Liver (tissue), 9 donors: ENCODE measurements around the gene TCFL5. TPM values are rescaled to one million over a fixed set of nuclear protein-coding genes. Genes with fewer than 3 reads are reported as not detected.

Experiments
- DNase-seq: peaks from one replicate; pipeline ENCODE4 v3.0.0-alpha.2; 2017; ENCODE audit warnings: low spot score
- H3K27ac ChIP-seq, 2 donors: one replicate each; pipeline ENCODE4 v1.7.0; 2013; ENCODE audit warnings: inconsistent platforms in 2 of 2, low read length in 2 of 2, control low read depth in 1 of 2, low read depth in 1 of 2, mild to moderate bottlenecking in 1 of 2
- H3K27me3 ChIP-seq, 4 donors: one replicate each; pipeline versions ENCODE4 v1.6.1 to v1.7.0; 2013; ENCODE audit warnings: low read length in 3 of 4, inconsistent platforms in 1 of 4, mild to moderate bottlenecking in 1 of 4, moderate library complexity in 1 of 4; ENCODE audit not compliant: control insufficient read depth in 4 of 4, insufficient read depth in 4 of 4
- H3K36me3 ChIP-seq, 4 donors: one replicate each; pipeline versions ENCODE4 v1.6.1 to v1.7.0; 2013; ENCODE audit warnings: low read length in 3 of 4, mild to moderate bottlenecking in 3 of 4, low read depth in 1 of 4, moderate library complexity in 1 of 4; ENCODE audit not compliant: control insufficient read depth in 4 of 4, insufficient read depth in 3 of 4
- H3K4me1 ChIP-seq, 4 donors: one replicate each; pipeline versions ENCODE4 v1.6.1 to v1.7.0; 2013; ENCODE audit warnings: low read length in 3 of 4, mild to moderate bottlenecking in 3 of 4, moderate library complexity in 1 of 4; ENCODE audit not compliant: control insufficient read depth in 4 of 4, insufficient read depth in 4 of 4
- H3K4me3 ChIP-seq, 3 donors: one replicate each; pipeline versions ENCODE4 v1.6.1 to v1.7.0; 2013; ENCODE audit warnings: low read length in 3 of 3, control low read depth in 1 of 3, low read depth in 1 of 3, mild to moderate bottlenecking in 1 of 3
- H3K9ac ChIP-seq, 2 donors: one replicate each; pipeline ENCODE4 v1.7.0; 2013; ENCODE audit warnings: low read length in 2 of 2, mild to moderate bottlenecking in 2 of 2, moderate library complexity in 2 of 2, control low read depth in 1 of 2, low read depth in 1 of 2
- H3K9me3 ChIP-seq, 4 donors: one replicate each; pipeline versions ENCODE4 v1.6.1 to v1.7.0; 2013; ENCODE audit warnings: low read length in 3 of 4; ENCODE audit not compliant: control insufficient read depth in 4 of 4
- ATF3 ChIP-seq: IDR thresholded peaks from 2 replicates; pipeline ENCODE4 v1.6.1; 2016; ENCODE audit warnings: antibody characterized with exemption
- CTCF ChIP-seq: fragments of 150-350 bp; IDR thresholded peaks from 2 replicates; pipeline ENCODE4 v1.5.1; 2017; ENCODE audit warnings: improper control_type of control experiment, low read depth, low read length; ENCODE audit not compliant: missing input control
- EGR1 ChIP-seq, 2 donors: IDR thresholded peaks; 2 replicates each; pipeline ENCODE4 v1.6.1; 2016 to 2018; ENCODE audit warnings: antibody characterized with exemption in 2 of 2, low read depth in 2 of 2
- FOXA1 ChIP-seq: IDR thresholded peaks from 2 replicates; pipeline ENCODE4 v1.6.1; 2016; ENCODE audit warnings: antibody characterized with exemption
- FOXA2 ChIP-seq: IDR thresholded peaks from 2 replicates; pipeline ENCODE4 v1.6.1; 2016; ENCODE audit warnings: antibody characterized with exemption
- GABPA ChIP-seq, 2 donors: IDR thresholded peaks in 1 of 2; conservative IDR thresholded peaks in 1 of 2; 2 replicates each; pipeline ENCODE4 v1.6.1; 2016; ENCODE audit warnings: antibody characterized with exemption in 2 of 2, mild to moderate bottlenecking in 1 of 2, moderate library complexity in 1 of 2
- HNF4A ChIP-seq, 2 donors: conservative IDR thresholded peaks; 2 replicates each; pipeline ENCODE4 v1.6.1; 2016; ENCODE audit warnings: antibody characterized with exemption in 2 of 2, mild to moderate bottlenecking in 2 of 2
- HNF4G ChIP-seq: IDR thresholded peaks from 2 replicates; pipeline ENCODE4 v1.6.1; 2016; ENCODE audit warnings: antibody characterized with exemption
- JUND ChIP-seq, 2 donors: IDR thresholded peaks; 2 replicates each; pipeline ENCODE4 v1.6.1; 2016; ENCODE audit warnings: antibody characterized with exemption in 2 of 2
- NR2F2 ChIP-seq: IDR thresholded peaks from 2 replicates; pipeline ENCODE4 v1.6.1; 2016; ENCODE audit warnings: antibody characterized with exemption
- RAD21 ChIP-seq, 2 donors: IDR thresholded peaks; 2 replicates each; pipeline ENCODE4 v1.6.1; 2016; ENCODE audit warnings: antibody characterized with exemption in 2 of 2, mild to moderate bottlenecking in 2 of 2
- REST ChIP-seq: IDR thresholded peaks from 2 replicates; pipeline ENCODE4 v1.6.1; 2016; ENCODE audit warnings: antibody characterized with exemption, mild to moderate bottlenecking
- RXRA ChIP-seq, 2 donors: IDR thresholded peaks; 2 replicates each; pipeline ENCODE4 v1.6.1; 2017 to 2018; ENCODE audit warnings: antibody characterized with exemption in 2 of 2, mild to moderate bottlenecking in 1 of 2
- SP1 ChIP-seq: IDR thresholded peaks from 2 replicates; pipeline ENCODE4 v1.6.1; 2018; ENCODE audit warnings: antibody characterized with exemption, mild to moderate bottlenecking
- TAF1 ChIP-seq: conservative IDR thresholded peaks from 2 replicates; pipeline ENCODE4 v1.6.1; 2016; ENCODE audit warnings: antibody characterized with exemption, mild to moderate bottlenecking
- YY1 ChIP-seq: IDR thresholded peaks from 2 replicates; pipeline ENCODE4 v1.6.1; 2016; ENCODE audit warnings: antibody characterized with exemption, mild to moderate bottlenecking
- WGBS: extraction: QIAGEN DNeasy Blood & Tissue Kit; methylation state at CpG from one replicate; pipeline ENCODE4 v1.1.7; 2013; 5-methylcytosine and 5-hydroxymethylcytosine counted together
- polyA plus RNA-seq, 2 donors: library from polyadenylated mRNA; stranded (reverse) in 1 of 2; unstranded in 1 of 2; fragments of 200-250 nt in 1 of 2; fragments of >200 nt in 1 of 2; fragmentation: Nextera tagmentation in 1 of 2; extraction: Ambion mirVana in 1 of 2; gene quantifications; one replicate each; pipeline versions ENCODE4 v1.2.1 to v1.2.3, GENCODE V29; 2013 to 2015
- total RNA-seq, 2 donors: library from RNA; depleted of rRNA; stranded (reverse); fragments of >200 nt; gene quantifications; one replicate each; pipeline ENCODE4 v1.2.3, GENCODE V29; 2014
- TF ChIP-seq, protein P1 (sequence below): IDR thresholded peaks from 2 replicates; pipeline ENCODE4 v1.6.1; 2016; ENCODE audit warnings: antibody characterized with exemption
- TF ChIP-seq, protein P2 (sequence below): IDR thresholded peaks from 2 replicates; pipeline ENCODE4 v1.6.1; 2016; ENCODE audit warnings: antibody characterized with exemption
- donor health status: healthy.
- donor health status: healthy.
- donor health status: healthy.
- donor health status: healthy.
- donor health status: healthy.

TCFL5 gene
- total and polyA plus RNA-seq, 4 donors, result 0.79 to 3.8 (median 2.2) TPM

DNA sequence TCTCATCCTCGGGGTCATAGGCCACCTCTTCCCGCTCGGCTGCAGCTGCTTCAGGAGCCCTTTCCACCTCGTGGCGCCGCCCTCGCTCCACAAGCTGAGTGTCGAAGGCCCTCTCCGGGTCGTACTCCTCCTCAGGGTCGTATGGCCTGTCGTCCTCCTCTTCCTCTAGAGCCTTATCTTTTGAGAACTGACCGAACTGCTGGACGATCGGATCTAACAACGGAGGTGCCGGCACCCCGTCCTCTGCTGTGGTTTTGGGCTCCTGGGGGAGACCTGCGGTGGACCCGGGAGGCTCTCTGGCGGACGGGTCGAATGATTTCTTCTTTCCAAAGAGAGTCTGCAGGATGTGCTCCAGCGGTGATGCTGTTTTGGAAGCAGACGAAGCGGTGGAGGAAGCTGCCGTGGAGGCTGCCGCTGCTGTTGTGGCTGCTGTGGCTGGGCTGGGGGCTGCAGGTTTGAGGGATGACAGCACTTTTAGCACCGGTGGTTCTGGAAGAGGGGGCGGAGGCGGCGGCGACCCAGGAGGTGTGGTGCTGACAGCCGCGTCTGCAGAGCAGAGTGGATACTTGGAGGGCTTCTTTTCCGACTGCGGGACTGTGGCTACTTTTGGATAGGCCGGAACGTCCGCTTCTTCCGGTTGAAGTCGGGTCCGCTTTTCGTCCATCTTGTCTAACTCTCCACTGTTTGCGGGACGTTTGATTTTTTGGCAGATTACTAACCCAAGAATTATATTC, 20.2 kb upstream of the TCFL5 start:
- no peaks in the 10 kb centered on the region for H3K27me3 ChIP-seq
- no peaks in the 10 kb centered on the region for H3K9me3 ChIP-seq
- H3K9ac ChIP-seq, result no peak overlapping the region
- DNase-seq, result no peak
- no peak for TF ChIP-seq HNF4A (conservative IDR thresholded peaks at IDR 0.05)
- TF ChIP-seq FOXA1, result no peak
- TF ChIP-seq YY1, result no peak
- no peak for TF ChIP-seq FOXA2
- no peak for TF ChIP-seq TAF1
- TF ChIP-seq JUND (IDR thresholded peaks at IDR 0.05), result no peak
- no peak for TF ChIP-seq RAD21 (IDR thresholded peaks at IDR 0.05)
- no peak for TF ChIP-seq ATF3
- TF ChIP-seq HNF4G, result no peak
- TF ChIP-seq NR2F2, result no peak
- TF ChIP-seq, protein P1, sequence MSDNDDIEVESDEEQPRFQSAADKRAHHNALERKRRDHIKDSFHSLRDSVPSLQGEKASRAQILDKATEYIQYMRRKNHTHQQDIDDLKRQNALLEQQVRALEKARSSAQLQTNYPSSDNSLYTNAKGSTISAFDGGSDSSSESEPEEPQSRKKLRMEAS, result no peak
- no peak for TF ChIP-seq GABPA (IDR thresholded peaks at IDR 0.05 in 1 of 2, conservative IDR thresholded peaks at IDR 0.05 in 1 of 2)
- TF ChIP-seq, protein P2, sequence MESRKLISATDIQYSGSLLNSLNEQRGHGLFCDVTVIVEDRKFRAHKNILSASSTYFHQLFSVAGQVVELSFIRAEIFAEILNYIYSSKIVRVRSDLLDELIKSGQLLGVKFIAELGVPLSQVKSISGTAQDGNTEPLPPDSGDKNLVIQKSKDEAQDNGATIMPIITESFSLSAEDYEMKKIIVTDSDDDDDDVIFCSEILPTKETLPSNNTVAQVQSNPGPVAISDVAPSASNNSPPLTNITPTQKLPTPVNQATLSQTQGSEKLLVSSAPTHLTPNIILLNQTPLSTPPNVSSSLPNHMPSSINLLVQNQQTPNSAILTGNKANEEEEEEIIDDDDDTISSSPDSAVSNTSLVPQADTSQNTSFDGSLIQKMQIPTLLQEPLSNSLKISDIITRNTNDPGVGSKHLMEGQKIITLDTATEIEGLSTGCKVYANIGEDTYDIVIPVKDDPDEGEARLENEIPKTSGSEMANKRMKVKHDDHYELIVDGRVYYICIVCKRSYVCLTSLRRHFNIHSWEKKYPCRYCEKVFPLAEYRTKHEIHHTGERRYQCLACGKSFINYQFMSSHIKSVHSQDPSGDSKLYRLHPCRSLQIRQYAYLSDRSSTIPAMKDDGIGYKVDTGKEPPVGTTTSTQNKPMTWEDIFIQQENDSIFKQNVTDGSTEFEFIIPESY, result no peak
- TF ChIP-seq EGR1 (IDR thresholded peaks at IDR 0.05; ENCODE audit: low read depth in 2 of 2), result no peak
- TF ChIP-seq SP1, result no peak
- TF ChIP-seq REST, result no peak
- no peak for TF ChIP-seq RXRA (IDR thresholded peaks at IDR 0.05)
- no peak for TF ChIP-seq CTCF
- no peak overlapping the region for H3K4me3 ChIP-seq
- peaks cover 0 to 10% (median 4%) of the 10 kb centered on the region in 4 donors for H3K4me1 ChIP-seq
- H3K27ac ChIP-seq, result no peak overlapping the region
- 96% methylated on average over 46 of the region's 46 CpGs for WGBS
- peaks cover 5 to 20% (median 8%) of the 10 kb centered on the region in 4 donors for H3K36me3 ChIP-seq
